Endothelial cell of umbilical vein (primary cell): Measurements from ENCODE around the gene MIEF1. TPM values are rescaled to one million over a fixed set of nuclear protein-coding genes. Genes with fewer than 3 reads are reported as not detected.

ENCODE experiments used
- BruUV-seq: library from RNA; stranded (reverse); fragments of 400-500 nt; replicated peaks from 2 replicates; lab custom pipeline; 2021; lab: Mats Ljungman, UMichigan
- CTCF ChIA-PET: fragments of 300-600, 350-600 bp; sonication (Branson Sonifier 250); formaldehyde crosslinking; loops from one replicate; lab custom pipeline; 2021; ENCODE audit warnings: antibody characterized with exemption, inconsistent platforms; lab: Charles Lee
- POLR2A ChIA-PET: fragments of 300-600, 350-600 bp; sonication (Branson Sonifier 250); formaldehyde crosslinking; loops from one replicate; lab custom pipeline; 2021; ENCODE audit warnings: antibody characterized with exemption, inconsistent platforms; lab: Charles Lee
- DNase-seq: peaks from one replicate; pipeline ENCODE4 v3.0.0-alpha.2; 2011; ENCODE audit warnings: low read depth, low spot score
- FAIRE-seq: peaks from 2 replicates; lab custom pipeline; 2011; peaks lifted over from hg19 to GRCh38; lab: Jason Lieb, UNC
- H2AFZ ChIP-seq: 2 replicates; pipeline ENCODE4 v1.6.0; 2012; ENCODE audit warnings: low read depth, low read length, control low read depth, inconsistent platforms
- H3K27ac ChIP-seq: 2 replicates; pipeline ENCODE4 v1.5.1; 2011; ENCODE audit warnings: low read depth, mild to moderate bottlenecking, control low read depth, low read length, moderate library complexity; ENCODE audit not compliant: insufficient read depth
- H3K27me3 ChIP-seq, 2 experiments: 2 replicates each; pipeline versions ENCODE4 v1.6.0 to v1.6.1; 2011; ENCODE audit warnings: low read length in 2 of 2, mixed read lengths in 1 of 2; ENCODE audit not compliant: control insufficient read depth in 2 of 2, insufficient read depth in 2 of 2
- H3K36me3 ChIP-seq, 2 experiments: 2 replicates in 1 of 2; 3 replicates in 1 of 2; pipeline ENCODE4 v1.5.1; 2011; ENCODE audit warnings: low read length in 2 of 2, mild to moderate bottlenecking in 1 of 2, moderate library complexity in 1 of 2; ENCODE audit not compliant: control insufficient read depth in 2 of 2, insufficient read depth in 2 of 2; ENCODE audit errors: extremely low read depth in 1 of 2
- H3K4me1 ChIP-seq: 3 replicates; pipeline ENCODE4 v1.5.1; 2011; ENCODE audit warnings: mild to moderate bottlenecking, low read length; ENCODE audit not compliant: control insufficient read depth, insufficient read depth; ENCODE audit errors: extremely low read depth
- H3K4me2 ChIP-seq: 2 replicates; pipeline ENCODE4 v1.6.1; 2011; ENCODE audit warnings: low read length, control low read depth, mixed read lengths; ENCODE audit not compliant: insufficient read depth
- H3K4me3 ChIP-seq, 3 experiments: fragments of 200-600 bp in 1 of 3; sonication (generic), shearing (Covaris generic) in 1 of 3; replicated peaks in 1 of 3; 2 replicates each; pipeline ENCODE4 v1.5.1; 2011 to 2016; ENCODE audit warnings: control low read depth in 3 of 3, low read length in 3 of 3, mild to moderate bottlenecking in 2 of 3, inconsistent platforms in 1 of 3, low read depth in 1 of 3, moderate library complexity in 1 of 3; ENCODE audit not compliant: insufficient read depth in 1 of 3
- H3K79me2 ChIP-seq: 2 replicates; pipeline ENCODE4 v1.6.0; 2012; ENCODE audit warnings: low read length, inconsistent platforms; ENCODE audit not compliant: control insufficient read depth, insufficient read depth
- H3K9ac ChIP-seq: replicated peaks from 2 replicates; pipeline ENCODE3; 2011; ENCODE audit warnings: low read length, control low read depth; ENCODE audit not compliant: insufficient read depth; ENCODE audit errors: extremely low read depth
- H3K9me1 ChIP-seq: replicated peaks from 3 replicates; pipeline ENCODE4 v1.6.0; 2011; ENCODE audit warnings: mild to moderate bottlenecking, low read length; ENCODE audit not compliant: control insufficient read depth, insufficient read depth; ENCODE audit errors: extremely low read depth
- H3K9me3 ChIP-seq: replicated peaks from 2 replicates; pipeline ENCODE4 v1.5.1; 2012; ENCODE audit warnings: low read length, inconsistent platforms; ENCODE audit not compliant: control insufficient read depth, insufficient read depth
- H4K20me1 ChIP-seq: replicated peaks from 2 replicates; pipeline ENCODE3; 2011; ENCODE audit warnings: mild to moderate bottlenecking, low read length; ENCODE audit not compliant: control insufficient read depth, insufficient read depth; ENCODE audit errors: extremely low read depth
- CTCF ChIP-seq, 2 donors: IDR thresholded peaks; 1 replicate in 1 of 2; 2 replicates in 1 of 2; pipeline ENCODE4 v1.5.1; 2011; ENCODE audit warnings: low read length in 2 of 2, mild to moderate bottlenecking in 2 of 2, moderate library complexity in 2 of 2, control low read depth in 1 of 2, inconsistent platforms in 1 of 2, low read depth in 1 of 2; ENCODE audit not compliant: insufficient read depth in 1 of 2; ENCODE audit errors: extremely low read depth in 1 of 2
- EZH2 ChIP-seq: IDR thresholded peaks from 2 replicates; pipeline ENCODE4 v1.6.1; 2012; ENCODE audit warnings: borderline replicate concordance, low read depth, mild to moderate bottlenecking, moderate library complexity, low read length, inconsistent platforms; ENCODE audit not compliant: severe bottlenecking
- FOS ChIP-seq: IDR thresholded peaks from 2 replicates; pipeline ENCODE4 v1.6.1; 2011; ENCODE audit warnings: mild to moderate bottlenecking, low read length, moderate library complexity, borderline replicate concordance; ENCODE audit not compliant: insufficient read depth
- GATA2 ChIP-seq: IDR thresholded peaks from 2 replicates; pipeline ENCODE4 v1.7.0; 2011; ENCODE audit warnings: low read depth, mild to moderate bottlenecking, moderate library complexity, mixed read lengths, low read length; ENCODE audit not compliant: insufficient read length, insufficient read depth
- JUN ChIP-seq: IDR thresholded peaks from 2 replicates; pipeline ENCODE4 v1.6.1; 2011; ENCODE audit warnings: borderline replicate concordance, low read depth; ENCODE audit not compliant: insufficient read length, insufficient read depth
- MAX ChIP-seq: IDR thresholded peaks from 2 replicates; pipeline ENCODE4 v1.6.1; 2011; ENCODE audit not compliant: insufficient read depth, insufficient read length
- MYC ChIP-seq: IDR thresholded peaks from one replicate; pipeline ENCODE4 v1.6.1; 2011; ENCODE audit warnings: mild to moderate bottlenecking, low read depth, low read length
- POLR2A ChIP-seq: IDR thresholded peaks from 2 replicates; pipeline ENCODE4 v1.6.1; 2012; ENCODE audit warnings: low read depth, mild to moderate bottlenecking, control low read depth, low read length
- POLR2AphosphoS5 ChIP-seq: IDR thresholded peaks from 2 replicates; pipeline ENCODE4 v1.6.1; 2012; ENCODE audit warnings: low read depth, mild to moderate bottlenecking, control low read depth, low read length, moderate library complexity; ENCODE audit not compliant: insufficient read depth
- dilution Hi-C: fragments of 300-500 bp; cut with MboI; formaldehyde crosslinking; loops from one replicate; pipeline ENCODE4 v1.15.0; 2019; ENCODE audit warnings: low sequenced_read_pairs; ENCODE audit not compliant: extremely low pct_ligation_motif_present
- intact Hi-C: fragments of 100-400 bp; cut with micrococcal nuclease; formaldehyde crosslinking; loops from one replicate; pipeline ENCODE4 v1.10.0; 2022
- polyA plus RNA-seq, 4 experiments: library from polyadenylated mRNA; depleted of rRNA in 3 of 4; stranded (reverse) in 3 of 4; unstranded in 1 of 4; fragments of >200 nt; gene quantifications; 2 replicates each; pipeline versions ENCODE4 v1.2.1 to v1.2.3, GENCODE V29; 2011 to 2012; ENCODE audit warnings: missing spikeins in 1 of 4
- total RNA-seq: library from RNA; stranded (reverse); gene quantifications from 2 replicates; pipeline ENCODE4 v1.2.3, GENCODE V29; 2021

The MIEF1 gene
- total and polyA plus RNA-seq, 2 donors (not counting 3 experiments of a cell fraction or from before 2014, with no cell fraction given), result 14.2 to 31.1 TPM

- H3K27ac ChIP-seq, result peak overlapping the region; percentile 5
- H3K9me3 ChIP-seq, result no peaks in the 10 kb centered on the region
- FAIRE-seq (peak; percentile 37), DNase-seq (no peak)
- peak overlapping the region; percentile 51 to 76 (median 67) for H3K4me3 ChIP-seq
- dilution Hi-C loops, result no loop called here
- peak overlapping the region; percentile 69 for H3K9ac ChIP-seq
- intact Hi-C loops, result loop anchor here (1.0 to 5.0 kb wide), 3 partner anchors 17 to 66 kb away; partner anchors contain the start of gene ATF4
- TSS peak; percentile 47 for BruUV-seq
- POLR2A ChIA-PET, result interaction anchor here (1.4 to 1.6 kb wide), 3 partner anchors 17 to 184 kb away, joined by 3 to 12 read pairs (median 7); partner anchors contain the start of gene ATF4
- H3K27me3 ChIP-seq, result peaks cover 0 to 3% of the 10 kb centered on the region in 2 experiments
- peaks cover 35% of the 10 kb centered on the region for H3K79me2 ChIP-seq
- H3K36me3 ChIP-seq, result peaks cover 7 to 17% of the 10 kb centered on the region in 2 experiments
- TF ChIP-seq MYC (no peak), FOS (no peak), EZH2 (no peak), MAX (no peak), GATA2 (no peak), JUN (no peak), CTCF (IDR thresholded peaks at IDR 0.05; ENCODE audit: extremely low read depth in 1 of 2, insufficient read depth in 1 of 2, low read depth in 1 of 2, low read length in 2 of 2) (no peak), POLR2A (no peak), POLR2AphosphoS5 (no peak)
- peak overlapping the region; percentile 82 for H3K4me2 ChIP-seq
- peaks cover 12% of the 10 kb centered on the region for H3K4me1 ChIP-seq
- no peaks in the 10 kb centered on the region for H3K9me1 ChIP-seq
- no peaks in the 10 kb centered on the region for H4K20me1 ChIP-seq
- CTCF ChIA-PET, result interaction anchor here (1.0 to 4.4 kb wide), 4 partner anchors 12 to 163 kb away, joined by 3 to 38 read pairs (median 10); no protein-coding TSS in a partner anchor
- peak overlapping the region; percentile 30 for H2AFZ ChIP-seq
Observed at GRCh38 chr22:39502789-39503409, 809 bp downstream of the MIEF1 start.
